Astrocyte (in vitro differentiated cells and primary cell): ENCODE results near the gene CREB1.

Experiments
- EZH2 ChIP-seq: IDR thresholded peaks from 2 replicates; pipeline ENCODE4 v1.6.1; 2012; ENCODE audit warnings: mild to moderate bottlenecking, low read length, inconsistent platforms; ENCODE audit not compliant: insufficient read depth
- TF ChIP-seq, protein P1 (sequence below): IDR thresholded peaks from 2 replicates; pipeline ENCODE4 v1.5.1; 2011; ENCODE audit warnings: low read depth, mild to moderate bottlenecking, inconsistent platforms, low read length, moderate library complexity; ENCODE audit not compliant: insufficient read depth

DNA sequence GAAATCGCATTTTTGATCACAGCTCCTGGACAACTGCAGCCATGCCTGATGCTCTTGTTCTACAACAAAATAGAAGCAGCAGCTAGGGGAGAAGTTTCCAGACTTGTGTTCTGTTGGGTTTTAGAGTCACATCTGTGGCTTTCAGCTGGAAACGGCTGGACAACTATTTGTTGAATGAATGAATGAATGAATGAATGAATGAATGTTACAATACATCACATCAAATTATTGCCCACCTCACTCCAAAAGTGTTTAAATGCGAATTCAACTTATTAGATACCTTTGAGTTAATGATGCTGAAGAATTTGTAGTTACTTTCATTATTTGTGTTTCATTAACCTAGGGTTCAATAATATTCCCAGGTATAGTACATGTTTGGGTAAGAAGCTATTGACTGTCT lies 103.9 kb downstream of the CREB1 start:
- TF ChIP-seq, protein P1, sequence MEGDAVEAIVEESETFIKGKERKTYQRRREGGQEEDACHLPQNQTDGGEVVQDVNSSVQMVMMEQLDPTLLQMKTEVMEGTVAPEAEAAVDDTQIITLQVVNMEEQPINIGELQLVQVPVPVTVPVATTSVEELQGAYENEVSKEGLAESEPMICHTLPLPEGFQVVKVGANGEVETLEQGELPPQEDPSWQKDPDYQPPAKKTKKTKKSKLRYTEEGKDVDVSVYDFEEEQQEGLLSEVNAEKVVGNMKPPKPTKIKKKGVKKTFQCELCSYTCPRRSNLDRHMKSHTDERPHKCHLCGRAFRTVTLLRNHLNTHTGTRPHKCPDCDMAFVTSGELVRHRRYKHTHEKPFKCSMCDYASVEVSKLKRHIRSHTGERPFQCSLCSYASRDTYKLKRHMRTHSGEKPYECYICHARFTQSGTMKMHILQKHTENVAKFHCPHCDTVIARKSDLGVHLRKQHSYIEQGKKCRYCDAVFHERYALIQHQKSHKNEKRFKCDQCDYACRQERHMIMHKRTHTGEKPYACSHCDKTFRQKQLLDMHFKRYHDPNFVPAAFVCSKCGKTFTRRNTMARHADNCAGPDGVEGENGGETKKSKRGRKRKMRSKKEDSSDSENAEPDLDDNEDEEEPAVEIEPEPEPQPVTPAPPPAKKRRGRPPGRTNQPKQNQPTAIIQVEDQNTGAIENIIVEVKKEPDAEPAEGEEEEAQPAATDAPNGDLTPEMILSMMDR, result no peak
- no peak for TF ChIP-seq EZH2
